ENCODE measurements around the gene LRRC49. TPM values are rescaled to one million over a fixed set of nuclear protein-coding genes. Genes with fewer than 3 reads are reported as not detected.

Gene LRRC49
- total and polyA plus RNA-seq, 12 donors, result 4.4 to 14.9 (median 8.4) TPM

DNA sequence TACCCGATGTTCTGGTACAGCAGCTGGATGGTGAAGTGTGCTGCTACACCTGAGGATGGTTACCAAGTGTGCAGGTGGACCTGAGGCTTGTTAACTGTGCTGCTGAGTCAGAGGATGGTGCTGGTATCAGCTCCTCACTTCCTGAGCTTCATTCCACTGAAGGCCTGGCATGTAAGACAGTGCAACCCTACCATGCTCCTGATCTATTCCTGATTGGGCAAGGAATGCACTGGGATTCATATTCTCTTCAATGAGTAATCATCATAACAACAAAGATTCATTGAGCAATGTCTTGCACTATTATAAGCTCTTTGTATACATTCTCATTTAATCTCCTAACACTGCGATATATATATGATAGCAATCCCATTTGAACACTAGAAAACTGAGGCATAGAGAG, 159.7 kb downstream of the LRRC49 start:
- H3K27ac ChIP-seq, result no peak overlapping the region
- intact Hi-C loops (cut with DNase I), result no loop called here
- no peak for DNase-seq
- no peaks in the 10 kb centered on the region for H3K27me3 ChIP-seq
- 91 to 100% (median 97%) methylated on average over 2 of the region's 2 CpGs for WGBS, 4 donors
- no peaks in the 10 kb centered on the region for H3K36me3 ChIP-seq (replicated peaks in 1 of 2)
- TF ChIP-seq POLR2A (IDR thresholded peaks at IDR 0.05), result no peak
- TF ChIP-seq, protein P1, sequence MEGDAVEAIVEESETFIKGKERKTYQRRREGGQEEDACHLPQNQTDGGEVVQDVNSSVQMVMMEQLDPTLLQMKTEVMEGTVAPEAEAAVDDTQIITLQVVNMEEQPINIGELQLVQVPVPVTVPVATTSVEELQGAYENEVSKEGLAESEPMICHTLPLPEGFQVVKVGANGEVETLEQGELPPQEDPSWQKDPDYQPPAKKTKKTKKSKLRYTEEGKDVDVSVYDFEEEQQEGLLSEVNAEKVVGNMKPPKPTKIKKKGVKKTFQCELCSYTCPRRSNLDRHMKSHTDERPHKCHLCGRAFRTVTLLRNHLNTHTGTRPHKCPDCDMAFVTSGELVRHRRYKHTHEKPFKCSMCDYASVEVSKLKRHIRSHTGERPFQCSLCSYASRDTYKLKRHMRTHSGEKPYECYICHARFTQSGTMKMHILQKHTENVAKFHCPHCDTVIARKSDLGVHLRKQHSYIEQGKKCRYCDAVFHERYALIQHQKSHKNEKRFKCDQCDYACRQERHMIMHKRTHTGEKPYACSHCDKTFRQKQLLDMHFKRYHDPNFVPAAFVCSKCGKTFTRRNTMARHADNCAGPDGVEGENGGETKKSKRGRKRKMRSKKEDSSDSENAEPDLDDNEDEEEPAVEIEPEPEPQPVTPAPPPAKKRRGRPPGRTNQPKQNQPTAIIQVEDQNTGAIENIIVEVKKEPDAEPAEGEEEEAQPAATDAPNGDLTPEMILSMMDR (IDR thresholded peaks at IDR 0.05), result no peak
- H3K4me3 ChIP-seq, result no peak overlapping the region
- H3K4me1 ChIP-seq (replicated peaks in 1 of 2), result no peaks in the 10 kb centered on the region
- H3K9me3 ChIP-seq (replicated peaks in 1 of 3), result no peaks in the 10 kb centered on the region

DNA sequence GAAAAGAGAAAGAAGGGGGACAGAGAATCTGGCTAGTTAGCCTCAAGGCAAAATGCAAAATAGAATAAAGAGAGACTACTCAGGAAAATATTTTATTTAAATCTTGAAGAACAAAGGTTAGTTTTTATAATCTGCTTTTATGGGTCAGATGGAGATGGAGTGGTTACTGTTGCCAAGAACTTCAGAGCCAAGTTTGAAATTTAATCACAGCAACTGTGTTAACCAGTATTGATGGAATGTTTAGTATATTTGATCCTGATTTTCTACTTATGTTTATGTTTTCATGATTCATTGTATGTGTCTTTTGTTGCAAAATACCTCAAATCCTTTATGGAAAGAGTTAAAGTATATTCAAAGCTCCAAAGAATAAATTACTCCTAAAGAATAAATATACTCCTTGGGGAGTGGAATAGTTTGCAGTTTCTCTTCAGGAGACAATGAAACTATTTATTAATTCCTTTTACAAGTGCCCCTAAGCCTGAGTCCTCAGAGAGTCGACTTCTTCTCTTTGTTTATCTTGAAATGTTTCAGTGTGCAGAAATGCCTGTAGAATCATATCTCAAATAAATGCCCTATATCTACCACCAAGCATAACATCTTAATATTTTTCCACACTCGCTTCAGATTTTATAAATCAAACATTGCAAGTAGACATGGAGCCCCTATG, 161.8 kb downstream of the LRRC49 start:
- no peak overlapping the region for H3K4me3 ChIP-seq
- H3K4me1 ChIP-seq (replicated peaks in 1 of 2), result no peaks in the 10 kb centered on the region
- DNase-seq, result no peak
- no peaks in the 10 kb centered on the region for H3K36me3 ChIP-seq (replicated peaks in 1 of 2)
- H3K27ac ChIP-seq, result no peak overlapping the region
- TF ChIP-seq, protein P1 (IDR thresholded peaks at IDR 0.05), result no peak
- TF ChIP-seq POLR2A (IDR thresholded peaks at IDR 0.05), result no peak
- H3K9me3 ChIP-seq (replicated peaks in 1 of 3), result no peaks in the 10 kb centered on the region
- H3K27me3 ChIP-seq, result no peaks in the 10 kb centered on the region
- intact Hi-C loops (cut with DNase I), result no loop called here
- WGBS, 4 donors, result 57 to 70% (median 62%) methylated on average over 2 of the region's 2 CpGs

GRCh38 chr15:71055461-71055860, 162.8 kb downstream of the LRRC49 start:
- Histone ChIP-seq H3K36me3 (replicated peaks in 1 of 2) (no peaks in the 10 kb centered on the region), H3K4me1 (replicated peaks in 1 of 2) (no peaks in the 10 kb centered on the region), H3K27me3 (no peaks in the 10 kb centered on the region), H3K27ac (no peak overlapping the region), H3K9me3 (replicated peaks in 1 of 3) (no peaks in the 10 kb centered on the region), H3K4me3 (no peak overlapping the region)
- DNase-seq, result no peak
- WGBS, 4 donors, result 68 to 90% (median 74%) methylated on average over 1 of the region's 1 CpG
- TF ChIP-seq, protein P1 (IDR thresholded peaks at IDR 0.05), result no peak
- no peak for TF ChIP-seq POLR2A (IDR thresholded peaks at IDR 0.05)
- intact Hi-C loops (cut with DNase I), result no loop called here

DNA sequence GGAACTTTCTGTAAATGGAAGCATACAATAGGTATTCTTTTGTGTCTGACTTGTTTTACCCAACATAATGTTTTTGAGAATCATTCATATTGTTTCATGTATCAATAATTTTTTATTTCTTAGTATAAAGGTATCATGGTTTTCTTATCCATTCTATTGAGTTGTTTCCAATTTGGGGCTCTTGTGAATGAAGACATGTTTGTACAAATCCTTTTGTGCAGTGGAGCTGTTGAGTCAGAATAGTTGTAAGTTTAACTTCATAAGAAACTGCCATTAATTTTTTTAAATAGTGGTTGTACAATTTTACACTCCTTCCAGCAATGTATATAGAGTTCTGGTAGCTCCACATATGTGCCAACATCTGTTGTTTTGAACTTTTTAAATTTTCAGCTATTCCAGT, 163.5 kb downstream of the LRRC49 start:
- H3K4me3 ChIP-seq, result no peak overlapping the region
- intact Hi-C loops (cut with DNase I), result no loop called here
- TF ChIP-seq, protein P1 (IDR thresholded peaks at IDR 0.05), result no peak
- no peak for TF ChIP-seq POLR2A (IDR thresholded peaks at IDR 0.05)
- DNase-seq, result no peak
- H3K9me3 ChIP-seq (replicated peaks in 1 of 3), result no peaks in the 10 kb centered on the region
- no peak overlapping the region for H3K27ac ChIP-seq
- H3K36me3 ChIP-seq (replicated peaks in 1 of 2), result no peaks in the 10 kb centered on the region
- H3K27me3 ChIP-seq, result no peaks in the 10 kb centered on the region
- no peaks in the 10 kb centered on the region for H3K4me1 ChIP-seq (replicated peaks in 1 of 2)

Data from adrenal gland (tissue), 12 donors.